HEK293 (cell line): ENCODE results near the gene STC2.

Experiments used
- CTCF ChIA-PET: fragments of 350-600 bp; formaldehyde crosslinking; extraction: SDS; loops from one replicate; lab custom pipeline; 2021; ENCODE audit warnings: antibody characterized with exemption; lab: Yijun Ruan, JAX
- POLR2A ChIA-PET: fragments of 300-600 bp; formaldehyde crosslinking; extraction: SDS; loops from one replicate; lab custom pipeline; 2020; ENCODE audit warnings: antibody characterized with exemption, inconsistent platforms; lab: Yijun Ruan, JAX
- H3K27ac ChIP-seq: fragments of 200-500 bp; sonication (Bioruptor generic); 2 replicates; pipeline ENCODE4 v1.5.1; 2014; ENCODE audit warnings: low read depth, low read length, control low read depth, inconsistent platforms; ENCODE audit errors: extremely low read depth
- H3K36me3 ChIP-seq, 2 experiments: fragments of 200-500 bp in 1 of 2; sonication (Bioruptor generic) in 1 of 2; 1 replicate in 1 of 2; 2 replicates in 1 of 2; pipeline ENCODE4 v1.5.1; 2014 to 2017; ENCODE audit warnings: inconsistent platforms in 2 of 2, low read length in 2 of 2; ENCODE audit not compliant: control insufficient read depth in 2 of 2, insufficient read depth in 1 of 2
- H3K4me1 ChIP-seq: fragments of 200-500 bp; sonication (Bioruptor generic); 2 replicates; pipeline ENCODE4 v1.5.1; 2014; ENCODE audit warnings: mild to moderate bottlenecking, low read length, inconsistent platforms; ENCODE audit not compliant: control insufficient read depth, insufficient read depth
- H3K4me3 ChIP-seq: 2 replicates; pipeline ENCODE4 v1.5.1; 2011; ENCODE audit warnings: low read depth, mild to moderate bottlenecking, control low read depth, low read length, moderate library complexity
- H3K9me3 ChIP-seq: fragments of 200-500 bp; sonication (Bioruptor generic); 2 replicates; pipeline ENCODE4 v1.5.1; 2014; ENCODE audit warnings: low read depth, low read length, inconsistent platforms; ENCODE audit not compliant: control insufficient read depth, insufficient read depth
- KLF1 ChIP-seq: fragments of 450-650 bp; formaldehyde crosslinking; IDR thresholded peaks from 2 replicates; pipeline ENCODE4 v1.5.1; 2016; ENCODE audit warnings: missing biosample characterization, missing genetic modification characterization
- KLF9 ChIP-seq: fragments of 450-650 bp; formaldehyde crosslinking; IDR thresholded peaks from 2 replicates; pipeline ENCODE4 v1.5.1; 2016; ENCODE audit warnings: missing biosample characterization, missing genetic modification characterization, low read depth
- RBAK ChIP-seq: fragments of 450-650 bp; formaldehyde crosslinking; IDR thresholded peaks from 2 replicates; pipeline ENCODE4 v1.5.1; 2016; ENCODE audit warnings: missing biosample characterization, missing genetic modification characterization
- SETDB1 ChIP-seq: IDR thresholded peaks from one replicate; pipeline ENCODE4 v1.6.1; 2017; ENCODE audit warnings: mild to moderate bottlenecking, low read length, moderate library complexity, mixed read lengths; ENCODE audit not compliant: insufficient read length
- ZBTB1 ChIP-seq: fragments of 450-650 bp; formaldehyde crosslinking; IDR thresholded peaks from 2 replicates; pipeline ENCODE4 v1.5.1; 2016; ENCODE audit warnings: missing biosample characterization, missing genetic modification characterization
- ZBTB17 ChIP-seq: fragments of 450-650 bp; formaldehyde crosslinking; IDR thresholded peaks from 2 replicates; pipeline ENCODE4 v1.5.1; 2016; ENCODE audit warnings: missing biosample characterization, missing genetic modification characterization
- ZBTB20 ChIP-seq: fragments of 450-650 bp; formaldehyde crosslinking; IDR thresholded peaks from 2 replicates; pipeline ENCODE4 v1.5.1; 2016; ENCODE audit warnings: missing biosample characterization, missing genetic modification characterization
- ZNF138 ChIP-seq: fragments of 450-650 bp; formaldehyde crosslinking; IDR thresholded peaks from 2 replicates; pipeline ENCODE4 v1.5.1; 2016; ENCODE audit warnings: missing biosample characterization, missing genetic modification characterization, borderline replicate concordance
- ZNF184 ChIP-seq: fragments of 450-650 bp; IDR thresholded peaks from 2 replicates; pipeline ENCODE4 v1.5.1; 2018; ENCODE audit warnings: missing biosample characterization, mild to moderate bottlenecking, missing genetic modification characterization
- ZNF394 ChIP-seq: fragments of 450-650 bp; formaldehyde crosslinking; IDR thresholded peaks from 2 replicates; pipeline ENCODE4 v1.5.1; 2016; ENCODE audit warnings: missing biosample characterization, missing genetic modification characterization, mild to moderate bottlenecking, moderate library complexity, borderline replicate concordance
- ZNF404 ChIP-seq: fragments of 450-650 bp; formaldehyde crosslinking; IDR thresholded peaks from 2 replicates; pipeline ENCODE4 v1.5.1; 2017; ENCODE audit warnings: missing biosample characterization, missing genetic modification characterization
- ZNF426 ChIP-seq: fragments of 450-650 bp; formaldehyde crosslinking; IDR thresholded peaks from 2 replicates; pipeline ENCODE4 v1.5.1; 2017; ENCODE audit warnings: missing biosample characterization, missing genetic modification characterization, mild to moderate bottlenecking, inconsistent platforms, moderate library complexity
- ZNF529 ChIP-seq: fragments of 450-650 bp; formaldehyde crosslinking; IDR thresholded peaks from 2 replicates; pipeline ENCODE4 v1.5.1; 2017; ENCODE audit warnings: missing genetic modification characterization, missing biosample characterization; ENCODE audit not compliant: insufficient replicate concordance
- ZNF596 ChIP-seq: fragments of 450-650 bp; IDR thresholded peaks from 2 replicates; pipeline ENCODE4 v1.5.0; 2018; ENCODE audit warnings: missing biosample characterization, mild to moderate bottlenecking, missing genetic modification characterization, moderate library complexity
- ZNF600 ChIP-seq: fragments of 450-650 bp; formaldehyde crosslinking; IDR thresholded peaks from 2 replicates; pipeline ENCODE4 v1.5.1; 2016; ENCODE audit warnings: missing biosample characterization, missing genetic modification characterization
- ZNF654 ChIP-seq: fragments of 450-650 bp; formaldehyde crosslinking; IDR thresholded peaks from 2 replicates; pipeline ENCODE4 v1.5.1; 2016; ENCODE audit warnings: low read depth, missing biosample characterization, missing genetic modification characterization
- ZNF76 ChIP-seq: fragments of 450-650 bp; formaldehyde crosslinking; IDR thresholded peaks from 2 replicates; pipeline ENCODE4; 2016; ENCODE audit warnings: low read depth, missing biosample characterization, missing genetic modification characterization, borderline replicate concordance
- ZNF843 ChIP-seq: fragments of 450-650 bp; formaldehyde crosslinking; IDR thresholded peaks from 2 replicates; pipeline ENCODE4 v1.5.1; 2016; ENCODE audit warnings: missing biosample characterization, missing genetic modification characterization
- ZSCAN16 ChIP-seq: fragments of 450-650 bp; formaldehyde crosslinking; IDR thresholded peaks from 2 replicates; pipeline ENCODE4 v1.5.1; 2016; ENCODE audit warnings: missing biosample characterization, missing genetic modification characterization
- ZSCAN23 ChIP-seq: fragments of 450-650 bp; formaldehyde crosslinking; IDR thresholded peaks from 2 replicates; pipeline ENCODE4 v1.5.1; 2016; ENCODE audit warnings: missing biosample characterization, missing genetic modification characterization
- ZSCAN30 ChIP-seq: fragments of 450-650 bp; IDR thresholded peaks from 2 replicates; pipeline ENCODE4 v1.5.1; 2018; ENCODE audit warnings: missing biosample characterization, mild to moderate bottlenecking, missing genetic modification characterization, moderate library complexity
- TF ChIP-seq, protein P1 (sequence below): fragments of 450-650 bp; formaldehyde crosslinking; IDR thresholded peaks from 2 replicates; pipeline ENCODE4 v1.5.1; 2016; ENCODE audit warnings: missing biosample characterization, missing genetic modification characterization
- TF ChIP-seq, protein P2 (sequence below): fragments of 450-650 bp; formaldehyde crosslinking; IDR thresholded peaks from 2 replicates; pipeline ENCODE4 v1.5.1; 2016; ENCODE audit warnings: missing biosample characterization, missing genetic modification characterization, low read depth
- TF ChIP-seq, protein P3 (sequence below): fragments of 450-650 bp; formaldehyde crosslinking; IDR thresholded peaks from 2 replicates; pipeline ENCODE4 v1.5.0; 2017; ENCODE audit warnings: missing biosample characterization, missing genetic modification characterization, borderline replicate concordance
- TF ChIP-seq, protein P4 (sequence below): fragments of 450-650 bp; formaldehyde crosslinking; IDR thresholded peaks from 2 replicates; pipeline ENCODE4 v1.5.1; 2017; ENCODE audit warnings: missing biosample characterization, missing genetic modification characterization
- TF ChIP-seq, protein P5 (sequence below): fragments of 450-650 bp; formaldehyde crosslinking; IDR thresholded peaks from 2 replicates; pipeline ENCODE4 v1.5.1; 2016; ENCODE audit warnings: missing biosample characterization, missing genetic modification characterization
- TF ChIP-seq, protein P6 (sequence below): fragments of 450-650 bp; formaldehyde crosslinking; IDR thresholded peaks from 2 replicates; pipeline ENCODE4 v1.5.1; 2017; ENCODE audit warnings: missing biosample characterization, mild to moderate bottlenecking, missing genetic modification characterization, moderate library complexity

The STC2 gene

DNA sequence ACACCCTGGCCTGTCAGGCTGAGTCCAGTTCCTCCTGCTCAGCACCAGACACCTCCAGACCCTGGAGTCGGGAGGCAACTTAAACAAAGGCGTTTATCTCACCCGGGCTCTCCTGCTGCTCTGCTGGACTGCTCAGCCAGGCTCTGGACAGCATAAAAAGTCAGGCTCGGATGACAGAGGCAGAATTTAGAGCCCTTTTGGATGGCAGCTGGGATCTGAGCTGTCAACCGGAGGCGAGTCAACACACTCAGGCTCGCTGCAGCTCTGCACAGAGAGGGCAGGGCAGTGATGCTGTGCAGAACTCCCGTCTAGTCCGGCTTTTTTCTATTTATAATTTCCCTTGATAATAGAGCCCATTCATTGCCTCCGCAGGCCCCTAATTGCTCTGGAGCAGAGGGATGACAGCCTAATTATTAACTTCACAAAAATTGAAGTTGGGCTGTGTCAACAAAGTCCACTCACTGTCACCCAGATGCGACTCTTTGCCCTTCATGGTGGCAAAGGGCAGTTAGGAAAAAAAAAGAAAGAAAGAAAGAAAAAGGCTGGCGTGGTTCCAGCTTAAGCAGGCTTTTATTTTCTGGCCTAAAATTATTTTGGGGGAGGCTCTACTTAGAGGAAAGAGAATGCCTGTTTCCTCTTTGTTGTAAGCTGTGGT, 37.6 kb downstream of the STC2 start (continued):
- TF ChIP-seq ZNF404 (tag by site-specific recombination) = no peak
- no peak for TF ChIP-seq RBAK (tag by site-specific recombination)
- no peak for TF ChIP-seq ZNF426
- TF ChIP-seq ZNF654 (tag by site-specific recombination) = no peak
- no peak for TF ChIP-seq KLF1
- no peak for TF ChIP-seq ZNF394 (tag by site-specific recombination)
- TF ChIP-seq ZNF529 = no peak
- no peak for TF ChIP-seq ZNF600 (tag by site-specific recombination)
- no peak for TF ChIP-seq ZBTB17 (tag by site-specific recombination)
- TF ChIP-seq ZNF843 (tag by site-specific recombination) = no peak

DNA sequence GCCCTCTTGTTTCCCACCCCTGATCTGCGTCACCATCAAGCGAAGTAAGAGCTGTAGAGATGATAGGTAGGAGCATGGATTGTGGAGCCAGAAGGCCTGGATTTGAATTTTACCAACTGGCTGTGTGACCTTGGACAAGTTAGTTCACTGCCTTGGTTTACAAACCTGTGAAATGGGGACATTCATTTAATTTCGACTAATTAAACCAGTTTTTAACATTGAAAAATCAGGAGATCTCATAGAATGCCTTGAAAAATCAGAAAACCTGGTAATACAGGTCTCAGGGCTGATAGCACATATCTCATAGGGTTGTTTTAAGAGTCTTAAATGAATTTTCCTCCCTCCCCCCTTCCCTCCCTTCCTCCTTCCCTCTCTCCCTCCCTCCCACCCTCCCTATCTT, 38.8 kb downstream of the STC2 start:
- no peaks in the 10 kb centered on the region for H3K9me3 ChIP-seq
- H3K36me3 ChIP-seq = no peaks in the 10 kb centered on the region
- peaks cover 4% of the 10 kb centered on the region; the same call in 1 of the 2 replicates for H3K4me1 ChIP-seq
- CTCF ChIA-PET = interaction anchor here (0.5 to 1.4 kb wide), 2 partner anchors 42 to 302 kb away, joined by 3 to 4 read pairs; no protein-coding TSS in a partner anchor
- no peak overlapping the region for H3K4me3 ChIP-seq
- H3K27ac ChIP-seq = no peak overlapping the region
- POLR2A ChIA-PET = no interaction called here
- TF ChIP-seq ZSCAN16 (tag by site-specific recombination) (no peak), ZNF138 (tag by site-specific recombination) (no peak), ZBTB20 (tag by site-specific recombination) (no peak), ZBTB1 (tag by site-specific recombination) (no peak), ZNF184 (tag by site-specific recombination) (no peak), ZSCAN30 (tag by site-specific recombination) (no peak), ZNF596 (tag by site-specific recombination) (no peak), ZNF76 (no peak), ZSCAN23 (no peak), SETDB1 (no peak), ZNF426 (no peak), KLF9 (no peak)
- TF ChIP-seq, protein P1, sequence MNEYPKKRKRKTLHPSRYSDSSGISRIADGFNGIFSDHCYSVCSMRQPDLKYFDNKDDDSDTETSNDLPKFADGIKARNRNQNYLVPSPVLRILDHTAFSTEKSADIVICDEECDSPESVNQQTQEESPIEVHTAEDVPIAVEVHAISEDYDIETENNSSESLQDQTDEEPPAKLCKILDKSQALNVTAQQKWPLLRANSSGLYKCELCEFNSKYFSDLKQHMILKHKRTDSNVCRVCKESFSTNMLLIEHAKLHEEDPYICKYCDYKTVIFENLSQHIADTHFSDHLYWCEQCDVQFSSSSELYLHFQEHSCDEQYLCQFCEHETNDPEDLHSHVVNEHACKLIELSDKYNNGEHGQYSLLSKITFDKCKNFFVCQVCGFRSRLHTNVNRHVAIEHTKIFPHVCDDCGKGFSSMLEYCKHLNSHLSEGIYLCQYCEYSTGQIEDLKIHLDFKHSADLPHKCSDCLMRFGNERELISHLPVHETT = no peak
- TF ChIP-seq, protein P2, sequence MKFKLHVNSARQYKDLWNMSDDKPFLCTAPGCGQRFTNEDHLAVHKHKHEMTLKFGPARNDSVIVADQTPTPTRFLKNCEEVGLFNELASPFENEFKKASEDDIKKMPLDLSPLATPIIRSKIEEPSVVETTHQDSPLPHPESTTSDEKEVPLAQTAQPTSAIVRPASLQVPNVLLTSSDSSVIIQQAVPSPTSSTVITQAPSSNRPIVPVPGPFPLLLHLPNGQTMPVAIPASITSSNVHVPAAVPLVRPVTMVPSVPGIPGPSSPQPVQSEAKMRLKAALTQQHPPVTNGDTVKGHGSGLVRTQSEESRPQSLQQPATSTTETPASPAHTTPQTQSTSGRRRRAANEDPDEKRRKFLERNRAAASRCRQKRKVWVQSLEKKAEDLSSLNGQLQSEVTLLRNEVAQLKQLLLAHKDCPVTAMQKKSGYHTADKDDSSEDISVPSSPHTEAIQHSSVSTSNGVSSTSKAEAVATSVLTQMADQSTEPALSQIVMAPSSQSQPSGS = no peak
- TF ChIP-seq, protein P3, sequence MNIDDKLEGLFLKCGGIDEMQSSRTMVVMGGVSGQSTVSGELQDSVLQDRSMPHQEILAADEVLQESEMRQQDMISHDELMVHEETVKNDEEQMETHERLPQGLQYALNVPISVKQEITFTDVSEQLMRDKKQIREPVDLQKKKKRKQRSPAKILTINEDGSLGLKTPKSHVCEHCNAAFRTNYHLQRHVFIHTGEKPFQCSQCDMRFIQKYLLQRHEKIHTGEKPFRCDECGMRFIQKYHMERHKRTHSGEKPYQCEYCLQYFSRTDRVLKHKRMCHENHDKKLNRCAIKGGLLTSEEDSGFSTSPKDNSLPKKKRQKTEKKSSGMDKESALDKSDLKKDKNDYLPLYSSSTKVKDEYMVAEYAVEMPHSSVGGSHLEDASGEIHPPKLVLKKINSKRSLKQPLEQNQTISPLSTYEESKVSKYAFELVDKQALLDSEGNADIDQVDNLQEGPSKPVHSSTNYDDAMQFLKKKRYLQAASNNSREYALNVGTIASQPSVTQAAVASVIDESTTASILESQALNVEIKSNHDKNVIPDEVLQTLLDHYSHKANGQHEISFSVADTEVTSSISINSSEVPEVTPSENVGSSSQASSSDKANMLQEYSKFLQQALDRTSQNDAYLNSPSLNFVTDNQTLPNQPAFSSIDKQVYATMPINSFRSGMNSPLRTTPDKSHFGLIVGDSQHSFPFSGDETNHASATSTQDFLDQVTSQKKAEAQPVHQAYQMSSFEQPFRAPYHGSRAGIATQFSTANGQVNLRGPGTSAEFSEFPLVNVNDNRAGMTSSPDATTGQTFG = no peak
- TF ChIP-seq, protein P4, sequence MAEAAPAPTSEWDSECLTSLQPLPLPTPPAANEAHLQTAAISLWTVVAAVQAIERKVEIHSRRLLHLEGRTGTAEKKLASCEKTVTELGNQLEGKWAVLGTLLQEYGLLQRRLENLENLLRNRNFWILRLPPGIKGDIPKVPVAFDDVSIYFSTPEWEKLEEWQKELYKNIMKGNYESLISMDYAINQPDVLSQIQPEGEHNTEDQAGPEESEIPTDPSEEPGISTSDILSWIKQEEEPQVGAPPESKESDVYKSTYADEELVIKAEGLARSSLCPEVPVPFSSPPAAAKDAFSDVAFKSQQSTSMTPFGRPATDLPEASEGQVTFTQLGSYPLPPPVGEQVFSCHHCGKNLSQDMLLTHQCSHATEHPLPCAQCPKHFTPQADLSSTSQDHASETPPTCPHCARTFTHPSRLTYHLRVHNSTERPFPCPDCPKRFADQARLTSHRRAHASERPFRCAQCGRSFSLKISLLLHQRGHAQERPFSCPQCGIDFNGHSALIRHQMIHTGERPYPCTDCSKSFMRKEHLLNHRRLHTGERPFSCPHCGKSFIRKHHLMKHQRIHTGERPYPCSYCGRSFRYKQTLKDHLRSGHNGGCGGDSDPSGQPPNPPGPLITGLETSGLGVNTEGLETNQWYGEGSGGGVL (tag by site-specific recombination) = no peak
- TF ChIP-seq, protein P5, sequence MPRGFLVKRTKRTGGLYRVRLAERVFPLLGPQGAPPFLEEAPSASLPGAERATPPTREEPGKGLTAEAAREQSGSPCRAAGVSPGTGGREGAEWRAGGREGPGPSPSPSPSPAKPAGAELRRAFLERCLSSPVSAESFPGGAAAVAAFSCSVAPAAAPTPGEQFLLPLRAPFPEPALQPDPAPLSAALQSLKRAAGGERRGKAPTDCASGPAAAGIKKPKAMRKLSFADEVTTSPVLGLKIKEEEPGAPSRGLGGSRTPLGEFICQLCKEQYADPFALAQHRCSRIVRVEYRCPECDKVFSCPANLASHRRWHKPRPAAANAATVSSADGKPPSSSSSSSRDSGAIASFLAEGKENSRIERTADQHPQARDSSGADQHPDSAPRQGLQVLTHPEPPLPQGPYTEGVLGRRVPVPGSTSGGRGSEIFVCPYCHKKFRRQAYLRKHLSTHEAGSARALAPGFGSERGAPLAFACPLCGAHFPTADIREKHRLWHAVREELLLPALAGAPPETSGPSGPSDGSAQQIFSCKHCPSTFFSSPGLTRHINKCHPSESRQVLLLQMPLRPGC (tag by site-specific recombination) = no peak
- TF ChIP-seq, protein P6, sequence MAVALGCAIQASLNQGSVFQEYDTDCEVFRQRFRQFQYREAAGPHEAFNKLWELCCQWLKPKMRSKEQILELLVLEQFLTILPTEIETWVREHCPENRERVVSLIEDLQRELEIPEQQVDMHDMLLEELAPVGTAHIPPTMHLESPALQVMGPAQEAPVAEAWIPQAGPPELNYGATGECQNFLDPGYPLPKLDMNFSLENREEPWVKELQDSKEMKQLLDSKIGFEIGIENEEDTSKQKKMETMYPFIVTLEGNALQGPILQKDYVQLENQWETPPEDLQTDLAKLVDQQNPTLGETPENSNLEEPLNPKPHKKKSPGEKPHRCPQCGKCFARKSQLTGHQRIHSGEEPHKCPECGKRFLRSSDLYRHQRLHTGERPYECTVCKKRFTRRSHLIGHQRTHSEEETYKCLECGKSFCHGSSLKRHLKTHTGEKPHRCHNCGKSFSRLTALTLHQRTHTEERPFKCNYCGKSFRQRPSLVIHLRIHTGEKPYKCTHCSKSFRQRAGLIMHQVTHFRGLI = no peak
